Measurements from ENCODE around the gene KCNMB4.

- TF ChIP-seq CTCF (optimal IDR thresholded peaks at IDR 0.05 in 1 of 3, IDR thresholded peaks at IDR 0.05 in 1 of 3, conservative IDR thresholded peaks at IDR 0.05 in 1 of 3; ENCODE audit: extremely low read depth in 1 of 3, insufficient read depth in 2 of 3, low read length in 3 of 3) (no peak), EZH2 (IDR thresholded peaks at IDR 0.05; ENCODE audit: low read length) (no peak)
Observed at GRCh38 chr12:70355972-70356371, 10.1 kb upstream of the KCNMB4 start.

Data from keratinocyte (primary cell).